NAMALWA (cell line): Measurements from ENCODE around the gene DENND10.
"Not testable (repeated sequence)": the region's sequence is repeated elsewhere in the genome, so short reads cannot be mapped to it uniquely, and the experiment has no call there.

Source experiments
- DNase-seq: peaks from one replicate; pipeline ENCODE4 v3.0.0-alpha.2; 2015; ENCODE audit warnings: low spot score

Gene DENND10

GRCh38 chr10:119103903-119104653 lies at the start of gene DENND10:
Gene DENND10, plus strand, starts transcription at chr10:119104113. Its CDS starts 30 bp downstream, at chr10:119104143.
- peak; percentile 75 for DNase-seq

GRCh38 chr10:119055472-119055871 lies 48.4 kb upstream of the DENND10 start:
- DNase-seq: no peak

- no peak for DNase-seq
Observed at GRCh38 chr10:119058010-119058409, 45.9 kb upstream of the DENND10 start.

- DNase-seq: no peak
Observed at GRCh38 chr10:119059557-119059956, 44.4 kb upstream of the DENND10 start.

- no peak for DNase-seq
Observed at GRCh38 chr10:119060107-119060506, 43.8 kb upstream of the DENND10 start.

- no peak for DNase-seq
Observed at GRCh38 chr10:119061352-119061751, 42.6 kb upstream of the DENND10 start.

GRCh38 chr10:119061926-119062325 lies 42.0 kb upstream of the DENND10 start:
- DNase-seq: no peak

- no peak for DNase-seq
Observed at GRCh38 chr10:119070395-119071165, 33.3 kb upstream of the DENND10 start.

- DNase-seq: no peak
Observed at GRCh38 chr10:119073584-119073983, 30.3 kb upstream of the DENND10 start.

GRCh38 chr10:119078422-119079179 lies 25.3 kb upstream of the DENND10 start:
- DNase-seq: peak; percentile 35

GRCh38 chr10:119079599-119080520 lies 24.1 kb upstream of the DENND10 start:
- peak; percentile 74 for DNase-seq

GRCh38 chr10:119080521-119081259 lies 23.2 kb upstream of the DENND10 start, which contains the start of gene EIF3A:
Gene EIF3A, minus strand, starts transcription at chr10:119080817. Its CDS starts 141 bp downstream, at chr10:119080676.
- peak; percentile 94 for DNase-seq

- no peak for DNase-seq
Observed at GRCh38 chr10:119084896-119085295, 19.0 kb upstream of the DENND10 start.

GRCh38 chr10:119087271-119087882 lies 16.5 kb upstream of the DENND10 start:
- peak; percentile 85 for DNase-seq

GRCh38 chr10:119090026-119090795 lies 13.7 kb upstream of the DENND10 start:
- DNase-seq: no peak

GRCh38 chr10:119090968-119091367 lies 12.9 kb upstream of the DENND10 start:
- no peak for DNase-seq

- no peak for DNase-seq
Observed at GRCh38 chr10:119095640-119096039, 8.3 kb upstream of the DENND10 start.

GRCh38 chr10:119096641-119097415 lies 7.1 kb upstream of the DENND10 start:
- DNase-seq: not testable (repeated sequence)

GRCh38 chr10:119098576-119098975 lies 5.3 kb upstream of the DENND10 start:
- DNase-seq: no peak
